SKM-1 (cell line): ENCODE data around the gene PTCHD1.

Experiments used
- DNase-seq: peaks from one replicate; lab custom pipeline; 2025; ENCODE audit not compliant: unreplicated experiment; lab: John Stamatoyannopoulos, UW

The PTCHD1 gene

GRCh38 chrX:23334848-23335599, at the start of gene PTCHD1:
PTCHD1 (plus strand) TSS chrX:23334849; CDS start chrX:23334876, 27 bp downstream.
- no peak for DNase-seq

- no peak for DNase-seq
Measured at GRCh38 chrX:23286731-23287130, 47.9 kb upstream of the PTCHD1 start.

GRCh38 chrX:23287191-23287725, 47.4 kb upstream of the PTCHD1 start:
- DNase-seq: no peak

- no peak for DNase-seq
Measured at GRCh38 chrX:23292354-23292987, 42.2 kb upstream of the PTCHD1 start.

GRCh38 chrX:23292988-23293651, 41.5 kb upstream of the PTCHD1 start:
- no peak for DNase-seq

- no peak for DNase-seq
Measured at GRCh38 chrX:23304881-23305280, 29.8 kb upstream of the PTCHD1 start.

- DNase-seq: no peak
Measured at GRCh38 chrX:23311731-23312130, 22.9 kb upstream of the PTCHD1 start.

GRCh38 chrX:23312136-23312535, 22.5 kb upstream of the PTCHD1 start:
- no peak for DNase-seq

GRCh38 chrX:23317799-23318724, 16.6 kb upstream of the PTCHD1 start:
- DNase-seq: no peak

GRCh38 chrX:23327104-23327503, 7.5 kb upstream of the PTCHD1 start:
- DNase-seq: no peak

- DNase-seq: no peak
Measured at GRCh38 chrX:23331701-23332100, 2.9 kb upstream of the PTCHD1 start.

- DNase-seq: no peak
Measured at GRCh38 chrX:23332101-23332887, 2.4 kb upstream of the PTCHD1 start.

- no peak for DNase-seq
Measured at GRCh38 chrX:23332888-23333821, 1.5 kb upstream of the PTCHD1 start.

GRCh38 chrX:23333842-23334520, 668 bp upstream of the PTCHD1 start:
- no peak for DNase-seq

- DNase-seq: no peak
Measured at GRCh38 chrX:23334521-23334847, 165 bp upstream of the PTCHD1 start.

- no peak for DNase-seq
Measured at GRCh38 chrX:23338334-23338733, 3.7 kb downstream of the PTCHD1 start.

GRCh38 chrX:23341452-23341851, 6.8 kb downstream of the PTCHD1 start:
- DNase-seq: no peak

- DNase-seq: no peak
Measured at GRCh38 chrX:23344238-23344903, 9.7 kb downstream of the PTCHD1 start.
